ENCODE measurements around the gene HOMER1.

Gene HOMER1, protein sequence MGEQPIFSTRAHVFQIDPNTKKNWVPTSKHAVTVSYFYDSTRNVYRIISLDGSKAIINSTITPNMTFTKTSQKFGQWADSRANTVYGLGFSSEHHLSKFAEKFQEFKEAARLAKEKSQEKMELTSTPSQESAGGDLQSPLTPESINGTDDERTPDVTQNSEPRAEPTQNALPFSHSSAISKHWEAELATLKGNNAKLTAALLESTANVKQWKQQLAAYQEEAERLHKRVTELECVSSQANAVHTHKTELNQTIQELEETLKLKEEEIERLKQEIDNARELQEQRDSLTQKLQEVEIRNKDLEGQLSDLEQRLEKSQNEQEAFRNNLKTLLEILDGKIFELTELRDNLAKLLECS

DNA sequence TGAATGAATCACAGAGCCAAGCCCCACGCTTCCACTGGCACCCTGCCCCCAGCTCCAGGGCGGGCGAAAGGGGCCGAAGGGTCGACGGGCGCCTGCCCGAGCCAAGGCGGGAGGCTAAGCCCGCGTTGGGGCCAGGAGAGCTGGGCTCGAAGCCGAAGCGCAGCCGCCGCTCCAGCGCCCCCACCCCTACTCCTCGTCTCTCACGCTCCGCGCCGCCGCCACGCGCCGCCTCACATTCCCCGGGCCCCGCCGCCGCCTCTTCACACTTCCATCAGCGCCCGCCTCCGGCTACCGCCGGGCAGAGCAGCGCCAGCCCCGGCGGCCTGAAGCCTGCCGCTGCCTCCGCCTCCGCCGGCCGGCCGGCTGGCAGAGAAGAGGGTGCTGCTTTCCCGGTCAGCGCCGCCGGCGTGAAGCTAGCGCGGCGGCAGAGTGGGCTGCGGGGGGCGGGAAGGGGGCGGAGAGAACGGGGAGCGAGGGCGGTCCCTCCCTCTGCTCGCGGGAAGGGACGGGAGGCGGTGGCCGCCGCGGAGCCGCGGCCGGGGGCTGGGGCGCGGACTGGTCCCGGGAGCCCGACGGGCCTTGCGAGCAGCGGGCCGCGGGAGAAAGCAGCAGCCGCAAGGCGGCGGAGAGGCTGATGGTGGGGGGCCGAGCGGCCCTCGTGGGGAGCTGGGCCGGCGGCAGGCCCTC, at the start of gene HOMER1:
HOMER1 (minus strand) TSS at position 431 of the 687 bp plus-strand sequence. CDS start 1,360 bp downstream, outside the sequence.
- H3K4me1 ChIP-seq (ENCODE audit: control insufficient read depth in 1 of 2, insufficient read depth in 2 of 2, low read length in 2 of 2) = peaks cover 6 to 18% of the 10 kb centered on the region in 2 donors
- H3K4me3 ChIP-seq (ENCODE audit: low read depth in 1 of 2, low read length in 2 of 2) = peak within 1 kb of the TSS; percentile 79 to 91
- H3K27me3 ChIP-seq (ENCODE audit: control insufficient read depth in 1 of 2, insufficient read depth in 2 of 2, low read length in 2 of 2) = peaks cover 26 to 27% of the 10 kb centered on the region in 2 donors
- H3K36me3 ChIP-seq (ENCODE audit: control insufficient read depth in 1 of 2, insufficient read depth in 2 of 2, low read length in 2 of 2) = no peaks in the 10 kb centered on the region
- H3K9me3 ChIP-seq (ENCODE audit: control insufficient read depth in 1 of 2, low read length in 2 of 2) = no peaks in the 10 kb centered on the region
- H3K27ac ChIP-seq (ENCODE audit: low read depth, low read length) = peak within 1 kb of the TSS; percentile 92
- peak within 1 kb of the TSS; percentile 71 to 76 for H3K9ac ChIP-seq (ENCODE audit: low read depth in 1 of 2, low read length in 2 of 2)

DNA sequence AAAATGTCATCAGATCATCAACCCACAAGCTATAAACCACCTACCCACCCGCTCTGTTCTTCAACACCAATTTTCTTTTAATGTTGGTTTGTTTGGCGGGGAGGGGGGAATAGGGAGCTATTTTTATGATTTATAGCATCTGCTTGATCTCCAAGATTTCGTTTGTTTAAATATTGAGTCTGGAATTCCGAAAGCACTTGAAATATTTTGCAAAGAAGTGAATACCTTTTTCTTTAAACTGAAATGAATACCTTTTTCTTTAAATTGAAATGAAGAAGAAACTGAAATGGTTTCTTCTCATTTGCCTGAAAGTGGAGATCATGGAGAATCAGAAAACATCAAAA, 49.3 kb upstream of the HOMER1 start:
- no peaks in the 10 kb centered on the region for H3K27me3 ChIP-seq (ENCODE audit: control insufficient read depth in 1 of 2, insufficient read depth in 2 of 2, low read length in 2 of 2)
- H3K36me3 ChIP-seq (ENCODE audit: control insufficient read depth in 1 of 2, insufficient read depth in 2 of 2, low read length in 2 of 2) = no peaks in the 10 kb centered on the region
- H3K4me1 ChIP-seq (ENCODE audit: control insufficient read depth in 1 of 2, insufficient read depth in 2 of 2, low read length in 2 of 2) = no peaks in the 10 kb centered on the region
- H3K27ac ChIP-seq (ENCODE audit: low read depth, low read length) = no peak overlapping the region
- H3K9ac ChIP-seq (ENCODE audit: low read depth in 1 of 2, low read length in 2 of 2) = no peak overlapping the region
- H3K4me3 ChIP-seq (ENCODE audit: low read depth in 1 of 2, low read length in 2 of 2) = no peak overlapping the region
- no peaks in the 10 kb centered on the region for H3K9me3 ChIP-seq (ENCODE audit: control insufficient read depth in 1 of 2, low read length in 2 of 2)

DNA sequence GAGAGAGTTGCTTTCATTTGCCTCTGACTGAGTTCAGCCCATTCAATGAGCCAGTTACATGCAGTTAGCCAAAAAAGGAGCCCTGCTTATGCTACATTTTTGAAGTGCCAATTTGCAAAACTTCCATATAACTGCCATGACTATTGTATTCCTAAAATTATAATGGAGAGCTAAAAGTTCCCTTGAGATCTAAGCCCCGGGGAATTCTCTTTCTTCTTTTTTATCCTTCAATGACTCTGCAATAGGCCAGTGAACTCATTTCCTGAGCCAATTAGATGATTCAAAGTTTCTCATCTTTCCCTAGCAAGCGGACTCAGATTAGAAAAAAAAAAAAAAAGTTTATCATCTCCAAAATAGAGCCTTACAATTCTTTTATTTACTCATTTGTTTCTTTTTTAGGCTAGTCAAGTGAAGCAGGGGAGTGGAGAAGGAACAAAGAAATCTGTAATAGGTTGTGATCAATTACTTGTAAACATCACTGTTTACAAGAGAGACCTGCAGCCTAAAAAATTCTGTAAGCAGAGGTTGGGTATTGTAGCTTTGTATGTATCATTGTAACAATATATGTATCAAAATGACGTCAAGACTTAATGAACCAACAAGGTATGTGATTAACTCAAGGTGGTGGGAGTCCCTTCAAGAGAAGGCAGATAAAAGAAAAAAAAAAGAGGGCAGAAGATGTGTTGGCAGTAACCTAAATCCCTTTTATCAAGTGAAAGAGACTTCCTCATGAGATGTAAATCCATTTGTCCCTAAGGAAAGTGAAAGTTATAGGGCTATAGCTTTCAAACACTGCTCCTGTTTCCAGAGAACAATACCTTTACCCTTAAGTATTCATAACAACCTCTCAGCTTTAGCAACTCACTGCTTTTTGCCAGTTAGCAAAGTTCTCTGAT, 48.7 kb upstream of the HOMER1 start:
- no peaks in the 10 kb centered on the region for H3K27me3 ChIP-seq (ENCODE audit: control insufficient read depth in 1 of 2, insufficient read depth in 2 of 2, low read length in 2 of 2)
- H3K9me3 ChIP-seq (ENCODE audit: control insufficient read depth in 1 of 2, low read length in 2 of 2) = no peaks in the 10 kb centered on the region
- H3K27ac ChIP-seq (ENCODE audit: low read depth, low read length) = no peak overlapping the region
- H3K4me3 ChIP-seq (ENCODE audit: low read depth in 1 of 2, low read length in 2 of 2) = no peak overlapping the region
- no peaks in the 10 kb centered on the region for H3K36me3 ChIP-seq (ENCODE audit: control insufficient read depth in 1 of 2, insufficient read depth in 2 of 2, low read length in 2 of 2)
- no peak overlapping the region for H3K9ac ChIP-seq (ENCODE audit: low read depth in 1 of 2, low read length in 2 of 2)
- H3K4me1 ChIP-seq (ENCODE audit: control insufficient read depth in 1 of 2, insufficient read depth in 2 of 2, low read length in 2 of 2) = no peaks in the 10 kb centered on the region

DNA sequence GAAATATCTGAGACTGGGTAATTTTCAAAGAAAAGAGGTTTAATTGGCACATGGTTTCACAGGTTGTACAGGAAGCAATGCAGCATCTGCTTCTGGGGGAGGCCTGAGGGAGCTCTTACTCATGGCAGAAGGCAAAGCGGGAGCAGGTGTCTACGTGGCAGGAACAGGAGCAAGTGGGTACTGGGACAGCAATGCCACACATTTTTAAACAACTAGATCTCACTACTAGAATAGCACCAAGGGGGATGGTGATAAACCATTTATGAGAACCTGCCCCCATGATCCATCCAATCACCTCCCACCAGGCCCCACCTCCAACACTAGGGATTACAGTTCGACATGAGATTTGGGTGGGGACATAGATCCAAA, 47.6 kb upstream of the HOMER1 start:
- Histone ChIP-seq H3K27ac (ENCODE audit: low read depth, low read length) (no peak overlapping the region), H3K9ac (ENCODE audit: low read depth in 1 of 2, low read length in 2 of 2) (no peak overlapping the region), H3K9me3 (ENCODE audit: control insufficient read depth in 1 of 2, low read length in 2 of 2) (no peaks in the 10 kb centered on the region), H3K27me3 (ENCODE audit: control insufficient read depth in 1 of 2, insufficient read depth in 2 of 2, low read length in 2 of 2) (no peaks in the 10 kb centered on the region), H3K36me3 (ENCODE audit: control insufficient read depth in 1 of 2, insufficient read depth in 2 of 2, low read length in 2 of 2) (no peaks in the 10 kb centered on the region), H3K4me1 (ENCODE audit: control insufficient read depth in 1 of 2, insufficient read depth in 2 of 2, low read length in 2 of 2) (no peaks in the 10 kb centered on the region), H3K4me3 (ENCODE audit: low read depth in 1 of 2, low read length in 2 of 2) (no peak overlapping the region)

DNA sequence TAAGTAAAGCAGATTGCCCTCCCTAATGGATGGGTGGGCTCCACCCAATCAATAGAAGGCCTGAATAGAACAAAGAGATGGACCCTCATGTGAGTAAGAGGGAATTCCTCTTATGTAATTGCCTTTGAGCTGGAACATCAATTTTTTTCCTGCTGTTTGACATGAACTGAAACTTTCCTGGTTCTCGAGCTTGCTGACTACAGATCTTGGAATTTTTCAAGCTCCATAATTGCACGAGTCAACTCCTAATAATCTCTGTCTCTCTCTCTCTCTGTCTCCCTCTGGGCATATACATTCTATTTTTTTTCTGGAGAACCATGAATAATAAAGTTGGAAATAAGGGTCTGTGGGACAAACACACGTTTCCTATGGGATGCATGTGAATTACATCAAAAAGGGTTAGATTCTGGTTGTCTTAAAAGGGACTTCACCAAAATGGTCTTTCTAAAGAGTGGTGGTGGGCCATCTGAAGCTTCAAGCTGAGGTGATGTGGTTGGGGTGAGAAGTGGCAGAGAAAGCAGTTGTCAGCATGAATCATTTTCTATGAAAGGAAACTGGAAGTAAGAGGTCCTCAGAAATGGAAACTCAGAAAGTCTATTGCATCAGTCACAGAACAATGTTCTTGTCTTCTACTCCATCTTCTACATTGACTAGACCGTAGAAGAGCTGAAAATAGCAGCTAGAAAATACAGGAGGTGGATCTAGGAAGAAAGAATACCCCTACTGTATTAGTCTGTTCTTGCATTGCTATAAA, 47.0 kb upstream of the HOMER1 start:
- Histone ChIP-seq H3K36me3 (ENCODE audit: control insufficient read depth in 1 of 2, insufficient read depth in 2 of 2, low read length in 2 of 2) (no peaks in the 10 kb centered on the region), H3K9me3 (ENCODE audit: control insufficient read depth in 1 of 2, low read length in 2 of 2) (no peaks in the 10 kb centered on the region), H3K4me3 (ENCODE audit: low read depth in 1 of 2, low read length in 2 of 2) (no peak overlapping the region), H3K4me1 (ENCODE audit: control insufficient read depth in 1 of 2, insufficient read depth in 2 of 2, low read length in 2 of 2) (no peaks in the 10 kb centered on the region), H3K27ac (ENCODE audit: low read depth, low read length) (no peak overlapping the region), H3K9ac (ENCODE audit: low read depth in 1 of 2, low read length in 2 of 2) (no peak overlapping the region), H3K27me3 (ENCODE audit: control insufficient read depth in 1 of 2, insufficient read depth in 2 of 2, low read length in 2 of 2) (no peaks in the 10 kb centered on the region)

DNA sequence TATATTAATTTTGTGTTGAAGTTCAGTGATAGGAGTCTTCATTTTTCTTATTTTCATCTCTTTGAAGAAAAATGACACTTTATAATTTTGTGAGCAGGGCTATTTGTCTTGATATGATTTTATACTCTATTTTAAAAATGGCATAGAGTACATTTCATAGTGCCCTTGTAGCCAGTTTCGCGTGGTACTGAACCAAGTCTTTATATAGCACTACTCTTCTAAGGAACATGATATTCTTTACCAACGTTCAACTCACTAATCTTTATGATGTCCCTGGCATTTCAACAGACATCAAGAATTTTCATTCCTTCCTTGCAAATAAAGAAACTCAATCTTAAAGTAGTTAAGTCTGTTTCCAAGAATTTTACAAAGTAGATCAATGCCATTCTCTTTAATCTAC, 41.5 kb upstream of the HOMER1 start:
- no peak overlapping the region for H3K9ac ChIP-seq (ENCODE audit: low read depth in 1 of 2, low read length in 2 of 2)
- H3K27ac ChIP-seq (ENCODE audit: low read depth, low read length) = no peak overlapping the region
- no peaks in the 10 kb centered on the region for H3K36me3 ChIP-seq (ENCODE audit: control insufficient read depth in 1 of 2, insufficient read depth in 2 of 2, low read length in 2 of 2)
- H3K27me3 ChIP-seq (ENCODE audit: control insufficient read depth in 1 of 2, insufficient read depth in 2 of 2, low read length in 2 of 2) = no peaks in the 10 kb centered on the region
- H3K9me3 ChIP-seq (ENCODE audit: control insufficient read depth in 1 of 2, low read length in 2 of 2) = no peaks in the 10 kb centered on the region
- no peak overlapping the region for H3K4me3 ChIP-seq (ENCODE audit: low read depth in 1 of 2, low read length in 2 of 2)
- no peaks in the 10 kb centered on the region for H3K4me1 ChIP-seq (ENCODE audit: control insufficient read depth in 1 of 2, insufficient read depth in 2 of 2, low read length in 2 of 2)

DNA sequence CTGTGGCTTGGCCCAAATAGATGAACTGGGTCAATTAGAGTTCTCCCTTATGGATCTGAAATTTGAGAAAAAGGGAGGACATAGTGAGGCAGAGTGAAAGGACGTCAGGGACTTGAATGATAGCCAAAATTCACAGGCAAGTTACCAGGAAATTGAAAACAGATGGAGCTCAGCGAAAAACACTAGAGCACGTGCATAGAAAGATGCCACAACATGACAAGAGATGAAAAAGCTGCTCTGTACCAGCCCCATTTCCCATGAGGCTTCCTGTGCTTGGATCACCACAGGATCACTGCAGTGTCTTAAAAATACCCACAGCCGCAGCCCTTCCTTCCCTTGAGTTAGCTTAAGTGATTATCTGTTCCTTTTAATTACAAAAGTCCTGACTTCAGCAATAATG, 39.0 kb upstream of the HOMER1 start:
- Histone ChIP-seq H3K9ac (ENCODE audit: low read depth in 1 of 2, low read length in 2 of 2) (no peak overlapping the region), H3K27me3 (ENCODE audit: control insufficient read depth in 1 of 2, insufficient read depth in 2 of 2, low read length in 2 of 2) (no peaks in the 10 kb centered on the region), H3K36me3 (ENCODE audit: control insufficient read depth in 1 of 2, insufficient read depth in 2 of 2, low read length in 2 of 2) (no peaks in the 10 kb centered on the region), H3K9me3 (ENCODE audit: control insufficient read depth in 1 of 2, low read length in 2 of 2) (no peaks in the 10 kb centered on the region), H3K27ac (ENCODE audit: low read depth, low read length) (no peak overlapping the region), H3K4me3 (ENCODE audit: low read depth in 1 of 2, low read length in 2 of 2) (no peak overlapping the region), H3K4me1 (ENCODE audit: control insufficient read depth in 1 of 2, insufficient read depth in 2 of 2, low read length in 2 of 2) (no peaks in the 10 kb centered on the region)

DNA sequence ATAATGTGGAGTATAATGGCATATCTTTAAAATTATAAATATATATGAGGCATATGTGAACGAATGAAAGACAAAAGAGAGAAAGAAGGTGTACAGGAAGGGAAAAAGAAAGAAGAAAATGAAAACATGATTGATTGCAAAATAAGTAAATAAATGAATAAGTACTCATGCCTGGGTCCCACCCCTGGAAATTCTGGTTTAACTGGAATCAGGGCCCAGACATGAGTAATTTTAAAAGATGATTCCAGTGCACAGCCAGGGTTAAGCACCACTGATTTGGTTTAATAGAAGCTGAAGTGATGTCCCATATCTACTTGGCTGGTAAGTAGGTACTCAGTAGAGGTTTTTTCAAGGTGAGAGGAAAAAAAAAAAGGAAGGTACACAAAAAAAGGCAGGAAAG, 34.0 kb upstream of the HOMER1 start:
- Histone ChIP-seq H3K27me3 (ENCODE audit: control insufficient read depth in 1 of 2, insufficient read depth in 2 of 2, low read length in 2 of 2) (no peaks in the 10 kb centered on the region), H3K27ac (ENCODE audit: low read depth, low read length) (no peak overlapping the region), H3K4me1 (ENCODE audit: control insufficient read depth in 1 of 2, insufficient read depth in 2 of 2, low read length in 2 of 2) (peaks cover 0 to 4% of the 10 kb centered on the region in 2 donors), H3K9ac (ENCODE audit: low read depth in 1 of 2, low read length in 2 of 2) (no peak overlapping the region), H3K4me3 (ENCODE audit: low read depth in 1 of 2, low read length in 2 of 2) (no peak overlapping the region), H3K9me3 (ENCODE audit: control insufficient read depth in 1 of 2, low read length in 2 of 2) (no peaks in the 10 kb centered on the region), H3K36me3 (ENCODE audit: control insufficient read depth in 1 of 2, insufficient read depth in 2 of 2, low read length in 2 of 2) (no peaks in the 10 kb centered on the region)

DNA sequence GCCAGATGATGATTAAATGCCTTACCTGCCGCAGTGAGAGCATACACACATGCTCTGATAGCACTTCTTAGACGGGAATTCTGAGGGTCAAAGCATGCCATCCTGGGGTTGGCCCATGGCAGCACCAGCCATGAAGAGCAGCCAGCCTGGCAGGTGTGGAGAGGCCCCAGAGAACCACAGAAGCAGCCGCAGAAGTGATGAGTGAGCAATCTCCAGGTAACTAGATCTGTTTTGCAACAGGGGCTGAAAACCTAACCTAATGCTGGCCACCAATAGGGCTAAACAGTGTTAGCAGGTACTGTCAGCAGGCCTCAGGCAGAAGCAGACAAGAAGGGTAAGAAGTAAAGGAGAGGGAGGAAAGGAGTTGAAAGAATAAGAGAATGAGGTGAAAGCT, 33.5 kb upstream of the HOMER1 start:
- no peak overlapping the region for H3K4me3 ChIP-seq (ENCODE audit: low read depth in 1 of 2, low read length in 2 of 2)

More for the DNA sequence above, 33.5 kb upstream of the HOMER1 start:
- no peak overlapping the region for H3K9ac ChIP-seq (ENCODE audit: low read depth in 1 of 2, low read length in 2 of 2)
- H3K4me1 ChIP-seq (ENCODE audit: control insufficient read depth in 1 of 2, insufficient read depth in 2 of 2, low read length in 2 of 2) = peaks cover 0 to 4% of the 10 kb centered on the region in 2 donors
- no peak overlapping the region for H3K27ac ChIP-seq (ENCODE audit: low read depth, low read length)
- no peaks in the 10 kb centered on the region for H3K36me3 ChIP-seq (ENCODE audit: control insufficient read depth in 1 of 2, insufficient read depth in 2 of 2, low read length in 2 of 2)
- no peaks in the 10 kb centered on the region for H3K9me3 ChIP-seq (ENCODE audit: control insufficient read depth in 1 of 2, low read length in 2 of 2)
- no peaks in the 10 kb centered on the region for H3K27me3 ChIP-seq (ENCODE audit: control insufficient read depth in 1 of 2, insufficient read depth in 2 of 2, low read length in 2 of 2)
